ENCODE data around the gene AP3B1.

Gene AP3B1

DNA sequence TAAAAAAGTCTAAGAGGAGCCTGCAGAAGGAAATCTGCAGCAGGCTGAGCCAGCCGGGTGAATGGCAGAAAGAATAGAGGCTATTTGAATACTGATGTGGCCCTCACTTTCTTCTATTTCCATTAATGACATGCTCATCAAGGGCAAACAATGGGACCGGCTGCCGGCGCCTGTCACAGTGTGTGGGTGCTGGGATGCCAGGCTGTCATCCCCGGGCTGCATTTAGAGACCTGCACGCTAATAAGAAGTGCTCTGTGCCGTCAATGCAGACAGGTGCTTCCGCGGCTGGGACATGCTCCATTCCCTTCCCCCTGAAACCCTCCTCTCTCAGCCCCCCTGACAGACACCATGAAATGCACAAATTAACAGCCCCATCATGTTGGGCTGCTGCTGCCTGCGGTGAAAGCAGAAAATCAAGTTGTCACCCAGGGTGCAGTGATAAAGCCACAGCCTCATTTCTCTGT lies 300.6 kb downstream of the AP3B1 start:
- H3K4me3 Mint-ChIP-seq, result no peak overlapping the region
- H3K9me3 Mint-ChIP-seq, result no peaks in the 10 kb centered on the region
- H3K36me3 Mint-ChIP-seq (ENCODE audit: low read depth), result no peaks in the 10 kb centered on the region
- H3K27me3 Mint-ChIP-seq (ENCODE audit: low read depth), result no peaks in the 10 kb centered on the region
- no peaks in the 10 kb centered on the region for H3K4me1 Mint-ChIP-seq (ENCODE audit: low read depth)
- no peak overlapping the region for H3K27ac Mint-ChIP-seq

DNA sequence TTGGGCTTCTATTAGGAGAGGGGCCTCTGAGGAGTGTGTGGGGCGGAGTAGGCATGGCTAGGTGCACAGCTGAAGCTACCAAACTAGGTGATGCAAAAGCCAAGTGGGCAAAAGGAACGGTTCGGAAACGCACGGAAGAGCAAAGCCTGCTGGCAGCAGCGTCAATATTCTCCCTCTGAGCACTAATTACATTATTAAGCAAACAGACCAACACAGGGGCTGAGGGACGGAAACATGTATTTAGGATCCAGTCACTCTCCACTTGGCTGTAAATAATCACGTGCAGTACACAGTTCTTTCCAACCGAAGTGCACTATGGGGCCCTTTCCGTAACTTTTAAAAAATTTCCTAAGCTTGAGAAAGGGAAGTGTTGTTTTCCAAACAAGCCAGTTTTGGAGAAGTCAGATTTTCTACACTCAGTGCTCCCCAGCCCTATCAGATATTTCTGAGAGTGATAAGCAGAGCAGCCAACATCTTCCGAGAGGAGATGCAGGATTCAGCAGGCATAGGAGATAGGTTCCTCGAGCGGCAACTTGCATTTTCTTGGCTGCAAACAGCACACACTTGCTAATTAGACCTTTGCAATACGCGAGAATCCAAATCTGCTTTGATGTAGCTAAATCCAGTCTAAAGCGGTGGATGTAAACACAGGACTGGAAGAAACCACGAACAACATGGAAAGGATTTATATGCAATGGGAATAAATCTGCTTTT lies 301.2 kb downstream of the AP3B1 start:
- no peaks in the 10 kb centered on the region for H3K27me3 Mint-ChIP-seq (ENCODE audit: low read depth)
- no peak overlapping the region for H3K4me3 Mint-ChIP-seq
- H3K9me3 Mint-ChIP-seq, result no peaks in the 10 kb centered on the region
- H3K4me1 Mint-ChIP-seq (ENCODE audit: low read depth), result no peaks in the 10 kb centered on the region
- H3K36me3 Mint-ChIP-seq (ENCODE audit: low read depth), result no peaks in the 10 kb centered on the region
- no peak overlapping the region for H3K27ac Mint-ChIP-seq

DNA sequence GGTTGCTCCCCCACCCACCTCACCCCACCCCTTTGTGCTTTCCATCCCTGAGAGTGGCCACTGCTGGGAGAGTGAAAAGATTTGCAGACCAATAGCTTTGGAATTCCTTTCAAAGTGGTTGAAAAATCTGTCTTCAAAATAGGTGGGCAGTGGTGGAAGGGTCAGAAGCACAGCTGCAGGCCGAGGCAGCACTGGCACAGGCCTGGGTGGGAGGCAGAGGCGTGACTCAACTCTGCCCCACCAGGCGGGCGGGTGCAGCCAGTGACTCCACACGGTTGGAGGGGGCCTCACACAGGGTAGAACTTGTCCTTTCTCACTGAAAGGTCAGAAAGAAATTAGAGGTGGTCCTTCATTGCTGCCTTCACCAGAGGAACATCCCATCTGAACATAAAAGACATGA lies 303.4 kb downstream of the AP3B1 start:
- no peaks in the 10 kb centered on the region for H3K27me3 Mint-ChIP-seq (ENCODE audit: low read depth)
- H3K27ac Mint-ChIP-seq, result no peak overlapping the region
- H3K4me1 Mint-ChIP-seq (ENCODE audit: low read depth), result no peaks in the 10 kb centered on the region
- H3K9me3 Mint-ChIP-seq, result no peaks in the 10 kb centered on the region
- H3K4me3 Mint-ChIP-seq, result no peak overlapping the region
- no peaks in the 10 kb centered on the region for H3K36me3 Mint-ChIP-seq (ENCODE audit: low read depth)

DNA sequence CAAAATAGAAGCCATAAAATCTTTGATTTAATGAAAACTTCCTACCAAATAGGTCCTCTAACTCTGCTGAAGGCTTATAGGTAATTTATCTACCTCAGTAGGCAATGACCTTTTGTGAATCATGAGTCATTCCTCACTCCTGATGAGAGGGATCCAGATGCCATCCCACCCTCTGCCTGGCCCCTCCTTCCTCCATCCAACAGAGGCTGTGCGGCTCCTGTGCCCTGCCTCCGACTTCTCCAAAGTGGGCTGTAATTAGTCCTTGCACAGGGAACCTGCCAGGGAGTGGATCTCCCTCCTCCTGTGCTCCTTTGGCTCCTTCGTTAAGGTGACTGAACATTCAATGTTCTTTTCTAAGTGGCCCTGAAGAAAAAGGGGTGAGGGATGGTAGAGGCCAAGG lies 304.5 kb downstream of the AP3B1 start:
- no peak overlapping the region for H3K27ac Mint-ChIP-seq
- no peaks in the 10 kb centered on the region for H3K4me1 Mint-ChIP-seq (ENCODE audit: low read depth)
- no peak overlapping the region for H3K4me3 Mint-ChIP-seq
- no peaks in the 10 kb centered on the region for H3K9me3 Mint-ChIP-seq
- H3K36me3 Mint-ChIP-seq (ENCODE audit: low read depth), result no peaks in the 10 kb centered on the region
- H3K27me3 Mint-ChIP-seq (ENCODE audit: low read depth), result no peaks in the 10 kb centered on the region

DNA sequence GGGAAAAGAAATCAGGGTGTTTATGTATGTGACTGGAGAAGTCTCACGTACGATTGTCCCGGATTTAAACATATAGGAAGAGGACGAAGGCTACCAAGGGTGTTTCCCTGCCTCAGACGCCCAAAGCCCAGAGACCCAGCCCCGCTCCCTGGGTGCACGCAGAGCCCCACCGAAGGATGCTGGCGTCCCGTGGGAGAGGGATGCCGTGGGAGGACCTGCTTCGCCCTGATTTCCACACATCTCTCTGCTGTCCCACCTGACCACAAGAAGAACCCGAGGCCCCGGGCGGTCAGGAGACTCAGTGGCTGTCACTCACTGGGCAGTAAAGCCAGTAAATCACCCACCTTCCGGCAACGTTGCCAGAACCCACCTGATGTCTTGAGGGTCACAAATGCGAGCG lies 306.5 kb downstream of the AP3B1 start:
- H3K9me3 Mint-ChIP-seq, result no peaks in the 10 kb centered on the region
- H3K27me3 Mint-ChIP-seq (ENCODE audit: low read depth), result peaks cover 8% of the 10 kb centered on the region
- no peak overlapping the region for H3K4me3 Mint-ChIP-seq
- H3K27ac Mint-ChIP-seq, result no peak overlapping the region
- no peaks in the 10 kb centered on the region for H3K4me1 Mint-ChIP-seq (ENCODE audit: low read depth)
- H3K36me3 Mint-ChIP-seq (ENCODE audit: low read depth), result no peaks in the 10 kb centered on the region

DNA sequence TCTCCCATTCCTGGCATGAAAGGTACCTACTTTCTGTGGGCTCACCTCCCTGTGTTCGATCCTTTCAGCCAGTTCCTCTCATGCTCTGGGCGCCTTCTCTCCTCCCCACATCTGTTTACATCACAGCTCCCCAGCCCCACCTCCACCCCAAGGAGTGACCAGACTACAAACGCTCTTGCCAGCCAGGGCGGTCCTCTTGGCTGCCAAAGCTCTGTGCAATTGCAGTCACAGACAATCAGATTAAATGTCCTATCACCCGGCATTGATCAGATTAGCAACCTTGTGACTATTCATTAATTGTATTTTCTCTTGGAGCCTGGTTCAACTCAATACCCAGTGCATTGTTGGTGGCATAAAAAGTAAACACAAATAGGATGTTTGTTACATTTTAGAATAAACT lies 307.2 kb downstream of the AP3B1 start:
- H3K4me3 Mint-ChIP-seq, result no peak overlapping the region
- H3K36me3 Mint-ChIP-seq (ENCODE audit: low read depth), result no peaks in the 10 kb centered on the region
- peaks cover 11% of the 10 kb centered on the region for H3K27me3 Mint-ChIP-seq (ENCODE audit: low read depth)
- no peak overlapping the region for H3K27ac Mint-ChIP-seq
- no peaks in the 10 kb centered on the region for H3K9me3 Mint-ChIP-seq
- H3K4me1 Mint-ChIP-seq (ENCODE audit: low read depth), result no peaks in the 10 kb centered on the region

DNA sequence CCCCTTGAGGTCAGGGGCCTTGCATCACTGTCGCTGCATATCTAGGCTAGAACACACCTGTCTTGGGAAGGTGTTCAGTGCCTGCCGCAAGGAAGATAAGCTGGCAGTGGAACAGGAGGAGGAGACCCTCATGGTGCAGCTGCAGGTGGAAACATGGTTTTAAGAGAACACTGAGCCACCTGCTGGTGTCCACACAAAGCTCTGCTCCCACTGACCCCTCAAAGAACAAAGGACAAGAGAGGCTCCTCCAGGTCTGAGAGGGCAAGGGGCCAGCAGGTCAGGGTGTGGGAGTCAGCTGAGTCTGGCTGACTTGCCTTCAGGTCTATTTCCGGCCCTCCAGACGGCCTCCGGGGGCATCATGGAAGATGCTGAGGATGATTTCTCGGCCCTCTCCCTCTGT lies 308.2 kb downstream of the AP3B1 start:
- H3K27me3 Mint-ChIP-seq (ENCODE audit: low read depth), result peaks cover 17% of the 10 kb centered on the region
- no peak overlapping the region for H3K27ac Mint-ChIP-seq
- no peaks in the 10 kb centered on the region for H3K4me1 Mint-ChIP-seq (ENCODE audit: low read depth)
- no peaks in the 10 kb centered on the region for H3K36me3 Mint-ChIP-seq (ENCODE audit: low read depth)
- H3K4me3 Mint-ChIP-seq, result no peak overlapping the region
- H3K9me3 Mint-ChIP-seq, result no peaks in the 10 kb centered on the region

DNA sequence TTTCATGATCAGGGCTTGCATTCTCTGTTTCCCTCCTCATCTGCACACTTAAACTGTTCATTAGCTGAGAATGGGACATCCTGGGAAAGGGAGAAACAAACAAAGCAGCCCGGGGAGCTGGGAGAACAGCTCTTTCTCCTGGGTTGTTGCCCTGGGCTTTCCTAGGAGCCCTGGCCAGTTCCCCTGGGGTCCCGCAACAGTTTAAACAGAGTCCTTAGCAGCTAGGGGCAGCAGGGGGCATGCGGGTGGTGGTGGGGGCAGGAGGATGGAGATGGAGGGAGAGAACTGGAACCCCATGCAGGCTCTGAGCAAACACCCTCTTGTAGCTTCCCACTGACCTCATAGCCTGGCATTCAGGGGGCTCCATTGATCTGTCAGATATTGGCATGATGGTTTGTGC lies 309.3 kb downstream of the AP3B1 start:
- H3K27ac Mint-ChIP-seq, result no peak overlapping the region

DNA sequence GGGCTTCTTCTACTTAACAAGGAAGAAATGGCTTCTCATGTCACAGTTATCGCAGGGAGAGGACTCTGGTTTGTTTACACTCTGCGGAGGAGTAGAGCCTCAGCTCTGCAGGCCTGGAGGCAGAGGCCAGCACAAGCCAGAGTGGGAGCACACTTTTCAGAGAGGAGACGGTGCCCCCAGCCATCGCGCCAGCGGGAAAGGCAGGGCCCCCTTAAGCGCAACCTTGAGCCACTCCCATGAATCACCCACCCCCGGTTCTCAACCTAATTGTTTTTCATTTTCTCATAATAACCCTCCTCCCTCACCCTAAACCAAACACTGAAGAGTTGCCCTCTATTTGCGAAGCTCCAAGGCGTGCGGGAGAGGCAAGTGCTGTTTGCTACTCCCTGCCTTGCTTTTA lies 309.9 kb downstream of the AP3B1 start:
- H3K4me1 Mint-ChIP-seq (ENCODE audit: low read depth), result no peaks in the 10 kb centered on the region
- H3K9me3 Mint-ChIP-seq, result no peaks in the 10 kb centered on the region
- H3K27ac Mint-ChIP-seq, result no peak overlapping the region
- no peaks in the 10 kb centered on the region for H3K36me3 Mint-ChIP-seq (ENCODE audit: low read depth)
- peaks cover 30% of the 10 kb centered on the region for H3K27me3 Mint-ChIP-seq (ENCODE audit: low read depth)
- H3K4me3 Mint-ChIP-seq, result no peak overlapping the region

More for the DNA sequence above, 309.3 kb downstream of the AP3B1 start:
- Mint-ChIP-seq H3K4me3 (no peak overlapping the region), H3K9me3 (no peaks in the 10 kb centered on the region), H3K4me1 (ENCODE audit: low read depth) (no peaks in the 10 kb centered on the region), H3K36me3 (ENCODE audit: low read depth) (no peaks in the 10 kb centered on the region), H3K27me3 (ENCODE audit: low read depth) (peaks cover 23% of the 10 kb centered on the region)

DNA sequence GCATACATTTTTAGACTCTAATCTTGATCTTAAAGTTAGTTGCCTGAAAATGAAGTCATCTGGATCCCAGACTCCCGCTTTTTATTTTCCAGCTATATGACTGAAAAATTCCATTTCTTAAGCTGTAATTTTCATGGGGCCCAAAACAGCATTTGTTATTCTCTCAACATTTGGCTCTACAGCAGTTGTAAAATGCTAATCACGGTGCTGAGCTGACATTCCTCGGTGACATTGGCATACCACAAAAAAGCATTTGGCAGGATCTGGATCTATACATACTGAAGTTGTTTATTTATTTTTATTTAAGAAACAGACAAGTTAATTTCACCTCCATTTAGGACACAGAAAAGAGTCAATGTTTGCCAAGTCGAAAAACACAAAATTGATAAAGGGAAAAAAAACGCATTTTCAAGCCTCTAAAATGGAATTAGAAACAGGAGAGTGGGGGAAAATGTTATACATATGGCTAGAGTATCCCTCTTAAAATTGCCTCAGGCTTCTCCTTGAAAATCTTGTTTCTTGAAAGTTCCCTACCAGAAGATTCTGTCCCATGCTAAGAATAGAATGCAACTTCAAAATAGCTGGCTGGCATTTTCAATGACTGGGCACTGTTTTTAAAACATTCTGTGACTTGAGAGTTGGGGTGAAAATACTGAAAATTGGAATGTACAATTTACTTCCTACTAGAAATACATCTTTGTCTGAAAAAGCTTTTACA lies 310.9 kb downstream of the AP3B1 start:
- Mint-ChIP-seq H3K36me3 (ENCODE audit: low read depth) (no peaks in the 10 kb centered on the region), H3K27ac (no peak overlapping the region), H3K4me3 (no peak overlapping the region), H3K4me1 (ENCODE audit: low read depth) (no peaks in the 10 kb centered on the region), H3K9me3 (no peaks in the 10 kb centered on the region), H3K27me3 (ENCODE audit: low read depth) (peaks cover 35% of the 10 kb centered on the region)

DNA sequence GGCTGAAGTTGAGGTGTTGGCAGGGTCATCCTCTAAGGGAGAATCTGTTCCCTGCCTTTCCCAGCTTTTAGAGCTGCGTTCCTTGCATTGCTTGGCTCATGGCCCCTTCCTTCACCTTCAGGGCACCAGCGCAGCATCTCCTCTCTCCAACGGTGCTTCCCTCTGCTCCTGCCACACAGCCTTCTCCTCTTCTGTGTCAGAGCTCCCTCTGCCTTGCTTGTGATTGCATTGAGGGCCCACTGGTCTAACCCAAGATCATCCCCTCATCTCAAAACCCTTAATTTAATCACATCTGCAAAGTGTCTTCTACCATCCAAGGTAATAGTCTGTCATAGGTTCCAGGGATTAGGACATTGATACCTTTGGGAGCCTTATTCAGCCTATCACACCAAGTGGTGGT lies 312.7 kb downstream of the AP3B1 start:
- peaks cover 43% of the 10 kb centered on the region for H3K27me3 Mint-ChIP-seq (ENCODE audit: low read depth)
- H3K9me3 Mint-ChIP-seq, result no peaks in the 10 kb centered on the region
- H3K27ac Mint-ChIP-seq, result no peak overlapping the region
- H3K4me3 Mint-ChIP-seq, result no peak overlapping the region
- H3K36me3 Mint-ChIP-seq (ENCODE audit: low read depth), result no peaks in the 10 kb centered on the region
- no peaks in the 10 kb centered on the region for H3K4me1 Mint-ChIP-seq (ENCODE audit: low read depth)

DNA sequence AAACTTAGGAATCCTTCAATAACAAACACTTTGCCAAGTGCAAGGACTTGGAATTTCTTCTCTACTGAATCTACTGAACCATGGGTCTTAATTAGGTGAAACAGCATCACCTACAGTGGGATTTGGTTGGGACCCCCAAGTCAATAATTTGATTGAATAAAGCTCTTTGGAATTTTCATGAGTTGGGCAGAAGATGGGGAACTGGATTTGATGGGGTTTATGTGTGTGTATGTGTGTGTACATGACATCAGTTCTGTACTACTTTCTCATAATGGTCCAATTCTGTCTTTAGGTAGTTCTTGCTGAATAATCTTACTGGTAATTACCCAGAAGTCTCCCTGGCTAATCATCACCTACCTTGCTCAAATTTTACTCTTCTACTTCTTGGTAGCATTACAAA lies 319.9 kb downstream of the AP3B1 start:
- Mint-ChIP-seq H3K4me3 (no peak overlapping the region), H3K9me3 (no peaks in the 10 kb centered on the region), H3K36me3 (ENCODE audit: low read depth) (no peaks in the 10 kb centered on the region), H3K27ac (no peak overlapping the region), H3K27me3 (ENCODE audit: low read depth) (peaks cover 78% of the 10 kb centered on the region), H3K4me1 (ENCODE audit: low read depth) (peaks cover 10% of the 10 kb centered on the region)

DNA sequence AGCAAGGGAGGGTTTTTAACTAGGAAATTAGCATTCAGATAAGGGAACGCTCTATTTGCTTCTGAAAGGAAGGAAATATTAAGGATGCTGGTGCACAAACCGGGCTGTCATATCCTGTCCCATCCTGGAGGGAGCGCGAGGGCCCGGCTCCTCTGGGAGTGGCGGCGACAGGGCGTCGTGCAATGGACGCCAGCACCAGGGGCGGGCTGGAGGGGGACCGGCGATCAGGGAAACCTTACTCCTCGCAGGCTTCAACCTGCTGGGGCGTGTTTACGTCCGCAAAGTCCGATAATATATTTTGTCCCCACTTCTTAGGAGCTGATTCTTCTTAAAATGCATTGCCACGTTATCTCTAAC lies 321.3 kb downstream of the AP3B1 start:
- peaks cover 10% of the 10 kb centered on the region for H3K4me1 Mint-ChIP-seq (ENCODE audit: low read depth)
- no peaks in the 10 kb centered on the region for H3K9me3 Mint-ChIP-seq

DNA sequence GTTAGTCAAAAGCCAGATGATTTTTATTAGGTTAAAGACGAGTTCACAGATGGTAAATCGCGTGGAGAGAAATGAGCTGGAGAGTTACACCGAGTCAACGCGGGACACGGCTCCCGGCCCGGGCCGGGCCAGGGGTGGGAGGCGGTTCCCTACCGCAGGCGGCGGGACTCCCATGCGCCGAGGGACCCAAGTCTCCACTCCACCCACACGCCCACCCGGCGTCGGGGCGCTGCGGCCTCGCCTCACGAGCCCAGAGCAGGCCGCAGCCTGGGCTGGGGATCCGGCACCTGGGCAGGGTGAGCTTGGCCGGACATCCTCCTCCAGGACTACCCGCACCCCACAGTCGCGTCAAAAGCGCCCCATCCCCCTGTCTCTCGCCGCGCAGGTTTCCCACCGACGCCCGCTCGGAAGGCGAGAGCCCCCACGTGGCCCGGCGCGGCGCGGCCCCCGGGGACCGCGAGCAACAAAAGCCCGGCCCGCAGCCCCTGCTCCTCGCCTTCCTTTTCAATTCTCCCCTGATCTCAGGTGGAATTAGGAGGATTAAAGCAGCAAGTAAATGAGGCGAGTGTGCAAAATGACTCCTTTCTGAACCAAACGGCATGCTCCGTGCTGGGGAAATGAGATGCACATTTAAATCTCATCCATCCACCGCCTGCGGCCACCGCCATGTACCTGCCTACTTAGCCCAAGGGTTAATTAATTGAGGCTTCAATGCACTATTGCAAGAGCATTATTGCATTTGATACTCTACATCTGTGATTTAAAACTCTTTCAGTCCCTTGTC lies 321.8 kb downstream of the AP3B1 start:
- Mint-ChIP-seq H3K4me1 (ENCODE audit: low read depth) (peaks cover 10% of the 10 kb centered on the region), H3K36me3 (ENCODE audit: low read depth) (no peaks in the 10 kb centered on the region), H3K27me3 (ENCODE audit: low read depth) (peaks cover 80% of the 10 kb centered on the region), H3K4me3 (peak overlapping the region; percentile 25), H3K27ac (no peak overlapping the region), H3K9me3 (no peaks in the 10 kb centered on the region)

More for the DNA sequence above, 321.3 kb downstream of the AP3B1 start:
- Mint-ChIP-seq H3K27ac (no peak overlapping the region), H3K36me3 (ENCODE audit: low read depth) (no peaks in the 10 kb centered on the region), H3K27me3 (ENCODE audit: low read depth) (peaks cover 83% of the 10 kb centered on the region), H3K4me3 (peak overlapping the region; percentile 25)

Data from T-helper 1 cell treated with Interleukin-12 subunit alpha and Interleukin-12 subunit beta and Interleukin-4 antibody, amounts not matched to agents 30 μg/mL and 1 μg/mL, for 36 hours (primary cell).